Stimulated activated CD4-positive, alpha-beta T cell treated with anti-CD3 and anti-CD28 coated beads, Interleukin-2, amount 100 ng/mL, for 4 hours (primary cell): ENCODE results near the gene TMEM175.
"Not testable (repeated sequence)": the region's sequence is repeated elsewhere in the genome, so short reads cannot be mapped to it uniquely, and the experiment has no call there.

ENCODE experiments used
- DNase-seq: peaks from one replicate; pipeline ENCODE4 v3.0.0-alpha.2; 2020; ENCODE audit warnings: low read depth

The TMEM175 gene

DNA sequence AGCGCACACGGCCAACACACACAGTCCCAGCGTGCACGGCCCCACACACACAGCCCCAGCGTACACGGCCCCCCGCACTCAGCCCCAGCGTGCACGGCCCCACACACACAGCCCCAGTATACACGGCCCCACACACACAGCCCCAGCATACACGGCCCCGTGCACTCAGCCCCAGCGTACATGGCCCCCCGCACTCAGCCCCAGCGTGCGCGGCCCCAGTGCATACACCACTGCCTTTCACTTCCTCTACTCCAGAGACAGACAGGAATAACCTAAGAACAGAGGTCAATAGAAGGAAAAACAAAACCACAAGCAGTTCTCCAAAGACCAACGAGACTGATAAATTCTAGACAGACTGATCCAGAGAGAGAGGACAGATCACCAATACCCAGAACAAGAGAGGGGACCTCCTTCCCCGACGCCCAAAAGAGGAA, 17.2 kb upstream of the TMEM175 start:
- no peak for DNase-seq

DNA sequence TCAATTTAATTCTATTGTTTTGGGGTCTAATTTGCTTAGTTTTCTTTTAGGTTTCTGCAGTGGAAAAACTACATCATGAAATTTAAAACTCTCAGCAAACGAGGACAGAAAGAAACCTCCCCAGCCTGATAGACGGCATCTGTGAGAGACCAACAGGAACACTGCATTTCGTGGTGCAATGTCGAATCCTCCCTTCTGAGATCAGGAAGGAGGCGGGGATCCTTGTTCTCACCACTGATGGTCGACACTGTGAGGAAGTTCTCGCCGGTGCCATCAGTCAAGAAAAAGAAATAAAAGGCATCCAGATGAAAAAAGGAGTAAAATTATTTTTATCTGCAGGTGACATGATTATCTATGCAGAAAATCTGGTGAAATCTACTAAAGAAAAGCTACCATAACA, 16.7 kb upstream of the TMEM175 start:
- DNase-seq, result no peak

DNA sequence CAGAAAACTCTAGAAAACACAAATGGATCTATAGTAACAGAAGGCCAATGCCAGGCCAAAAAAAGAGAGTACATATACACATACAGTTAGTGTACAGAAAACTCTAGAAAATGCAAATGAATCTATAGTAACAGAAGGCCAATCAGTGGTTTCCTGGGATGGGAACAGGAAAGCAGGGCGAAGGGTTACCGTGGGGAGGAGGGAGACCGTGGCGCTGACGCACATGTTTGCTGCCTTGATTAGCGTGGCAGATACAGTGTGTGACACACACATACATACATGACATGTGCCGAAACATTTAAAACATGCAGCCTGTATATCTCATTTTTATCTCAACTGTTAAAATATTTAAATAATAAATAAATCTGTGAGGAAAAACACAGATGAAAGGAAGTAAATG, 14.8 kb upstream of the TMEM175 start:
- no peak for DNase-seq

DNA sequence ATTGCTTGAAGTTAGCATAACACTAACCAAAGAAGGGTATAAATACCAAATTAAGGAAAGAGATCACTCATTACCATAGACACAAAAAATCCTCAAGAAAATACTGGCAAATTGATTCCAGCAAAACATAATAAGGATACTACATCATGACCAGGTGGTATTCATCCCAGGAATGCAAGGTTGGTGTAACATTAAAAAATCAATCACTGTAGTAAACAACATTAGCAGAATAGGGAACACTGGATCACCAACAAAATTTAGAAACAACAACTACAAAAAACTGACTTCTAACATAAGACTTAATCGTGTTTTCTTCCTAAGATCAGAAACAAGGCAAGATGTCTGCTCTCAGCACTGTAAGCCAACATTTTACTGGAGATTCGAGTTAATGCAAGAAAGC, 14.3 kb upstream of the TMEM175 start:
- DNase-seq, result no peak

DNA sequence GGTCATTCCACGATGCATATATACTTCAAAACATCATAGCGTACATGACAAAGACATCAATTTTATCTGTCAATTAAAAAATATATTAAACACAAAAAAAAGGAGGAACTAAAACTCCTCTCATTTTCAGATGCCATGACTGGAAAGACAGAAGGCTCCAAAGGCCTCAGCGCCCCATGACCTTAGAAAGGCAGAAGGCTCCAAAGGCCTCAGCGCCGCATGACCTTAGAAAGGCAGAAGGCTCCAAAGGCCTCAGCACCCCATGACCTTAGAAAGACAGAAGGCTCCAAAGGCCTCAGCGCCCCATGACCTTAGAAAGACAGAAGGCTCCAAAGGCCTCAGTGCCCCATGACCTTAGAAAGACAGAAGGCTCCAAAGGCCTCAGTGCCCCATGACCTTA, 13.7 kb upstream of the TMEM175 start:
- not testable (repeated sequence) for DNase-seq

DNA sequence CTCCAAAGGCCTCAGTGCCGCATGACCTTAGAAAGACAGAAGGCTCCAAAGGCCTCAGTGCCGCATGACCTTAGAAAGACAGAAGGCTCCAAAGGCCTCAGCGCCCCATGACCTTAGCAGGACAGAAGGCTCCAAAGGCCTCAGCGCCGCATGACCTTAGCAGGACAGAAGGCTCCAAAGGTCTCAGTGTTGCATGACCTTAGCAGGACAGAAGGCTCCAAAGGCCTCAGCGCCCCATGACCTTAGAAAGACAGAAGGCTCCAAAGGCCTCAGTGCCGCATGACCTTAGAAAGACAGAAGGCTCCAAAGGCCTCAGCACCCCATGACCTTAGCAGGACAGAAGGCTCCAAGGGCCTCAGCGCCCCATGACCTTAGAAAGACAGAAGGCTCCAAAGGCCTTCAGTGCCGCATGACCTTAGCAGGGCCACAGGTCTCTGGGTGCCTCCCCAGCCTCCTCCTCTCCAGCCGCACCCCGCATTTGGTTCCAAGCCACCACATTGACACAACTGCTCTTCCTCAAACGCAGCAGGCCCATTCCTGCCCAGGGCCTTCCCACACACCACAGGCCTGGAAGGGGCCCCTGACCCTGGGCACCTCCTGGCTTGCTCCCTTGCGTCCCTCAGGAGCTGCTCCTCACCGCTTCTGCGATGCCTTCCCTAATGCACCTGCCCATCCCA, 13.1 kb upstream of the TMEM175 start:
- DNase-seq, result not testable (repeated sequence)

DNA sequence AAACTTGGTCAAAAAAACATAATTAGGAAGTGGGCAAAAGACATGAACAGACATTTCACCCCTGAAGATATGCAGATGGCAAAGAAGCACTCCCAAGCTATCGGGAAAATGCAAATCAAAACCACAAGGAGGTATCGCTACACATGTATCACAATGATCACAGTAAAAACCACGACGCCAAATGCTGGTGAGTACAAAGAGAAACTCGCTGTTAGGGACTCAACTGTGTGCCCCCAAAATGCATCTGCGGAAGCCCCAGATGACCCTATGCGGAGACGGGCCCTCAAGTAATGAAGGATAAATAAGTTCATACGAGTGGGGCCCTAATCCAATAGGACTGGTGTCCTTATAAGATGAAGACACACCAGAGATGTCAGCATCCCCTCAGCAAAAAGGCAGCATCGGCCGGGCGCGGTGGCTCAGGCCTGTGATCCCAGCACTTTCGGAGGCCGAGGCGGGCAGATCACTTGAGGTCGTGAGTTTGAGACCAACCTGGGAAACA, 10.4 kb upstream of the TMEM175 start:
- DNase-seq, result no peak

DNA sequence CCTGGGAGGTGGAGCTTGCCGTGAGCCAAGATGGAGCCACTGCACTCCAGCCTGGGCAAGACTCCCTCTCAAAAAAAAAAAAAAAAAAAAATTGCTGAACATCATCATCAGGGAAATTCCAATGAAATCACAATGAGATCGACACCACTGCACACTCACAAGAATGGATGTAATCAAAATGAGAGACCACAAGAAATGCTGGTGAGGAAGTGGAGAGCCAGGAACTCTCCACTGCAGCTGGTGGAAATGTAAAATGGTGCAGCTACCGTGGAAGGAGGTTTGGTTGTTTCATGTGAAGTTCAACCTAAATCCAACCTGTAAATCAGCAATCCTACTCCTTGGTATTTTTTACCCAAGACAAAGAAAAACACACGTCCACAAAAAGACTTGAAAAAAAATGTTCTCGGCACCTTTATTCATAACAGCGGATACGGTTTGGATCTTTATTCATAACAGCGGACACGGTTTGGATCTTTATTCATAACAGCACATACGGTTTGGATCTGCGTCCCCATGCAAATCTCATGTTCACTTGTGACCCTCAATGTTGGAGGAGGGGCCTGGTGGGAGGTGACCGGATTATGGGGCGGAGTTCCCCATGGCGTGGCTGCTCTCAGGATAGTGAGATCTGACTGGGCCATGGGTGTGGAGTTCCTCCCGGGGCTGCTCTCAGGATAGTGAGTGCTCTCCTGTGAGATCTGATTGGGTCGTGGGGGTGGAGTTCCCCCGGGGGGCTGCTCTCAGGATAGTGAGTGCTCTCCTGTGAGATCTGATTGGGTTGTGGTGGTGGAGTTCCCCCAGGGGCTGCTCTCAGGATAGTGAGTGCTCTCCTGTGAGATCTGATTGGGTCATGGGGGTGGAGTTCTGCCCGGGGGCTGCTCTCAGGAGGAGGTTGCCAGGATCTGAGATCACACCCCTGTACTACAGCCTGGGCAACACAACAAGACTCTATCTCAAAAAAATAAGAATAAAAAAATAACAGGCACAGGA, 7.9 kb upstream of the TMEM175 start:
- no peak for DNase-seq

DNA sequence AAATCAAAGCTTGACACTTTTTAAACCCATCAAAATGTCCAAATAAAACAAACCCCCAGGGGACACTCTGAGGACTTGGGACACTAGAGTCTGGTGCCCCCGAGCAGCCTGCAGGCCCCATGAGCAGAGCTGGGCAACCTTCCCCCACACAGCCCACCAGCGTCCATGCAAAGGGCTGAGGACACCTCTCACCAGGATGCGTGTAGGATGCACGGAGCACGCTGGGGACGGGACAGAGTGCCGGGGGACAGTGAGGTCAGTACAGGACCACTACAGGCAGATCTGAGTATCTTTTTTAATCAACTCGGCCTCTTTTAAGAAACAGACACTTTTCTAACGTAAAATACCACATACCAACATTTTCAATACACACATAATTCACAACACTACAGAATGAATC, 7.1 kb upstream of the TMEM175 start:
- no peak for DNase-seq

DNA sequence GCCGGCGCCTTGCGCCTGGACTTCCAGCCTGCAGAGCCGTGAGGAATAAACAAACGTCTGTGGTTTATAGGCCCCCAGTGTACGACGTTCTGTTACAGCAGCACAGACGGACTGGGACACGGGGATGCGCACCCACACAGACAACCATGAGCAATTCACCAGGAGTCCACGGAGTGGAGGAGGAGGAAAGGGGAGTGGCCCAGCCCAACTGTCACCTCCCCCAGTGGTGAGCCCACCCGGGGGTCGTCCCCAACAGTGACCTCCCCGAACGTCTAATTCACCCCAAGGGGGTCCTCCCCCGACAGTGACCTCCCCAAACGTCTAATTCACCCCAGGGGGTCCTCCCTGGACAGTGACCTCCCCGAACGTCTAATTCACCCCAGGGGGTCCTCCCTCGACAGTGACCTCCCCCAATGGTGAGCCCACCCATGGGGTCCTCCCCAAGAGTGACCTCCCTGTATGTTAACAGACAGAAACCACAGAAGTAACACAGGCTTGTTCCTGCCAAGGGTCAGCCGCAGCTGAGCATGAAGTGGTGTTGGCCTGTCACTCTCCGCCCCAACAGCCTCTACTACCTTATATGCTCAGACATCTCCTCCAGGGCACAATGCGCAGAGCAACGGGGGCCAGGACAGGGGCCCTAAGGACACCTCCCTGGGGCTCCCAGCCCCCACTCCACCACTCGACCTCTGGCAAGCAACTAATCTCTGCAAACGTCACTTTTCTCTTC, 6.3 kb upstream of the TMEM175 start:
- DNase-seq, result no peak

DNA sequence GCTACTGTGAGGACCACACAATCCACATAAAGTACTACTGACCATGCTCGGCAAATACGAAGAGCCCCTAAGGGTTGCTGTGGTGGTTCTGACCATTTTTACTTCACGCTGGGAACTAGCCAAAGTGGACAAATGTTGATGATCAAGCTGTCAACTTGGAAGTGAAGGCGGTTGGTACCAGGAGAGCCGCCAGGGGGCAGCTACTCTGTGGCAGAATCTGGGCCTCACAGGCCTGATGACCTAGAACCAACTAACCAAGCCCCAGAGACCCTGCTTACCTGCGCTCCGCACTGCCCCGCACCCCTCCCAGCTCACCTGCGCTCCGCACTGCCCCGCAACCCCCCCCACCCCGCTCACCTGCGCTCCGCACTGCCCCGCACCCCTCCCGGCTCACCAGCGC, 5.7 kb upstream of the TMEM175 start:
- DNase-seq, result no peak

DNA sequence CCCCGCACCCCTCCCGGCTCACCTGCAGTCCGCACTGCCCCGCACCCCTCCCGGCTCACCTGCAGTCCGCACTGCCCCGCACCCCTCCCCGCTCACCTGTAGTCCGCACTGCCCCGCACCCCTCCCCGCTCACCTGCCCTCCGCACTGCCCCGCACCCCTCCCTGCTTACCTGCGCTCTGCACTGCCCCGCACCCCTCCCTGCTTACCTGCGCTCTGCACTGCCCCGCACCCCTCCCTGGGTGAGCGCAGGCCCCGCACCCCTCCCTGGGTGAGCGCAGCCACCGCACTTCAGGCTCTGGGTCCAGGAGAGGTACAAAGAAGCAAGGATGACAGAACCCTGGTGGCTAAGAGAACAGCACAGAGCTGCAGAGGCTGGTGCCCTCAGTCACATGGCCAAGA, 4.7 kb upstream of the TMEM175 start:
- DNase-seq, result not testable (repeated sequence)

DNA sequence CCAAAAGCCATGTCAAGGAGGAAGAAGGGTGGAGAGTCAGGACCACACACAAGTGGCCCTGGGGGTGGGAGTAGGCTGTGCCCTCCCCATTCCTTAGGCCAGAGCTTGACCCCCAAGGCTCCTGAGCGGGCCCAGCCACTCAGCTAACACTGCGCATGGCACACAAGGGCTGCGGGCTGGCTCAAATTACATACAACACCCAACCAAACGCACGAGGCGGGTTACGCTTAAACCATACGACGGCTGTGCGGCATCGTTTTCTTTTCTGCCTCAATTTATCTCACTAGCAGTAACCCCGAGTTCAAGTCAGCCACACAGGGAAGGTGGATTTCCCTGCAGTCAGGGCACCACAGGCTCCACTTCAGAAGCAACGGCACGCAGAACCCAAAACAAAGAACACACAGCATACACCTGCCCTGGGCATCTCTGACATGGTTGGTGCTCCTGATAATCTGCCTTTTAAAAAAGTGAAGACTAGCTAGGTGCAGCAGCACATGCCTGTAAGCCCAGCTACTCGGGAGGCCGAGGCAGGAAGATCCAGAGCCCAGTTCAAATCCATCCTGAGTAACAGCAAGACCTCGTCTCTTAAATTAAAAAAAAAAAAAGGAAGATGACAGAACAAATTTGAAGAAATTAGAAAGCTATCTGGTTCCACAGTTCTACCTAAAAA, 3.0 kb upstream of the TMEM175 start:
- DNase-seq, result no peak

DNA sequence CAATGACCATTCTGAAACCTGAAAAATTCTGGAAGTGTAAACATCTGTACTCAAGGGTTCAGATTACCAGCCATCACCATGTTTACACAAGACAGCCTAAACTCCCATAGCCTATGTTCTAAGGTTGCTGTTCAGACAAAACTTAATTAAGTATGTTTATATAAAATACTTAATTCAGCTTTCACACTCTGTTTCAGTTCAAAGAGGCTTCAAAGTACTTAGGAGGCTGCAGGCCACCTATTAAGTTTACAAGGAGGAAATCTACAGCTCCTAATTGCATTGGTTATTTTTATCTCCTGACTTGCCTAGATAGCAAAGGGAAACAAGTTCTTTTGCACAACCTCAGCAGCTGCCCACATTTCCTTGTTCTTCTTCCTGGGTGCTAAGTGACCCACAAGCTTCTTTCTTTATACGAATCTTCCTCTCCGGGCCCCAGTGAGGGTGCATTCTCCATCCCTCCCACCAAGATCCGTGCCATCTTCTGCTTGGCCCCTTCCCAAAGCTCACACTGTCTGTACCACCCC, 2.2 kb upstream of the TMEM175 start:
- DNase-seq, result no peak

DNA sequence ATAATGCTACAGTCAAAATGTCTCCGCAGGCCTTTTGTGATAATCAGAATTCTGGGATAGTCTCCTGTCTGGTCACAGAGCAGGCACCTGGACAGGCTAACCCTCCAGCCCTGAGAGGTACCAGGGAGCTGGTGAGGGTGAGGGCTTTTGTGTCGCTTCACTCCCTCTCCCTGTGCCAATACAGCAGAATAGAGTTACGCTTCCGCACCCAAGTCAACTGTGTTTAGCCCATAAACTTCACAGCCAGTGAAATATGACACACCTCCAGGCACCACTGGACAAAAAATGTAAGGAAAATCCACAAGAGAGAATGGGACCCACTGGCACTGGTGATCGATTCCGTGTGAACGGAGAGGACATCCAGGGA, 1.4 kb upstream of the TMEM175 start:
- no peak for DNase-seq

DNA sequence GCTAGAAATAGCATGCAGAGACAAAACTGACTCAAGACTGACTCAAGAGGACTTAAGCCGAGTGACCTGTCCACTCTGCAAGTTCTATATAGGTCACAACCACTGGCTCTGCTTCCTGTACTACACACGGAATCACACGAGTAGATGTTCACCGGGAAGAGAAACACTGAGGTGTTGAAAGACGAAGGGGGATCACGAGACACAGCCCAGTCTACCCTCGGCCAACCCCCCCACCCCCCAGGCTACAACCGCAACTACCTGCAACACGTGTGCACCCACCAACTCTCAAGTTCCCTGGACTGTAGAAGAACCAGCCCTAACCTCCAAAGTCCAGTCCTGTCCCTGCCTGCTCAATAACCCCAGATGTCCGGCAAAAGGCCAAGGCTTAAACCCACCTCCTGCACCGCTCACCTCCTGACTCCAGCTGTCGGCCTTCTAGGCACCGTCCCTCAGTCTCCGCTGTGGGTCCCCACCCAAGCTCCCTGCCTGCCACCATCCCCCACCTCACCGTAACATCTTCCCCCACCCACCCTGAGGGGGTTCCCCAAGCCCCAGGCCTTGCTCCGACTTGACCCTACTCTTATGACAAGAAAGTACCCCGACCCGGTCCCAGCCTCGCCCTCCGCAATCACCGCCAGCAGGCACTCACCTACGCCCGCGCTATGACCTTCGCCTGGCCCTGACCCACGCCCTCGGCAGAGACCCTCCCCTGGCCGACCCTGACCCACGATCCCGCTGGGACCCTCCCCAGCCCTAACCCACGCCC, 883 bp upstream of the TMEM175 start:
- peak; percentile 9 for DNase-seq

DNA sequence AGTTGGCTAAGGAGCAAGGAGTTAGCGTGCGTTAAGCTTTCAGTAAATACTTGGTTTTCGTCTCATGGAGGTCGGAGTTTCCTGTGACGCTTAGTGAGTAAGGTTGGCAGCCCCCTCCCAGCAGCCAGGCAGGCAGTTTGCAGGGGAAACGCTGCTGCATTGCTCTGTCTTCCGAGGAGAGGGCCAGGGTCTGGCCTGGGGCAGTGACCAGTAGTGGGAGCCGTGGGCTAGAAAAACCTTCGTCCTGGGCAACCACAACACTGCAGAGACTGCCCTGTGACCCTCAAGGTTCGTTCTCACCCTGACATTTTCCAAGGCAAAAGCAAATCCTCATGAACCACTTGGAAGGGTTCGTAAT, 432 bp downstream of the TMEM175 start:
- DNase-seq, result no peak

DNA sequence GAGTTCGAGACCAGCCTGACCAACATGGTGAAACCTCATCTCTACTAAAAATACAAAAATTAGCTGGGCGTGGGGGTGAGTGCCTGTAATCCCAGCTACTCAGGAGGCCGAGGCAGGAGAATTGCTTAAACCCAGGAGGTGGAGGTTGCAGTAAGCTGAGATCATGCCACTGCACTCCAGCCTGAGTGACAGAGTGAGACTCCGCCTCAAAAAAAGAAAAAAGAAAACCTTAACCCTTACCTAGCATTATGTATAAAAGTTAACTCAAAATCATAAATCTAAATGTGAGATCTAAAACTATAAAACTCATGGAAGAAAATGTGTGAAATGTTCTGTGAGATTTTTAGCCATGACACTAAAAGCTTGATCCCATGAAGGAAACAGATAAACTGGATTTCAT, 7.2 kb downstream of the TMEM175 start:
- not testable (repeated sequence) for DNase-seq

DNA sequence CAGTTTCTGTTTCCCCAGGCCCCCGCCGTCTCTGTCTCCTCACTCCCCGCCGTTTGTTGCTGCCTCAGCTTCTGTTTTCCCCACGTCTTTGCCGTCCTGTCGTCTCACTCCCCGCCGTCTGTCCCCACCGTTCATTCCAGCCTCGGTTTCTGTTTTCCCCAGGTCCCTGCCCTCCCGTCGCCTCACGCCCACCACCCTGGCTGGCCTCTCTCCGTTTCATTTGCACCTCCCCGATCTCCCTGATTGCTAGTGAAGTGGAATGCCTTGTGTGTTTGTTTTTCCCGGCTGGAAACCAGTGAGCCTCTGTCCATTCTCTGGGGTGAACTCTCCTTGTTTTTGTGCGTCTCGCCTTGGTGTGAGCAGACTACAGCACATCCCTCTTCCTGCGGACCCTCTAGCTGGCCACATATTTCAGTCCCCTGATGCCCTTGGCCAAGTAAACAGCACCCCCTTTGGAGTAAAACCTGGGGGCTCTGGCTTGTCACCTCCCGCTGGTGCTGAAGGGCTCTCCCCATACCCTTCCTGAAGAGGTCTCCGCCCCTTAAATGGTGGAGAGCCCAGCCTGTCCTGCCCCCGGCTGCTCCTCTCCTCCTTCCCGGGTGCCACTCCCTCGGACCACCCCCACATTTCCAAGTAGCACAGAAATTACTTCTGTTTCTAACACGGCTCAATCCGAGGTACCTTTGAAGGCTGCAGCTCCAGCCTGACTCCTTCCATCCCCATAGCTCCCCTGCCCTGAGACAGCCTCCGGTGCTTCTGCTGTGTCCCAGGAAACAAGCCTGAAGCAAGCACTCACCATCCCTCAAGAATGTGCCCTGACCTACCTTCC, 13.2 kb downstream of the TMEM175 start:
- no peak for DNase-seq

DNA sequence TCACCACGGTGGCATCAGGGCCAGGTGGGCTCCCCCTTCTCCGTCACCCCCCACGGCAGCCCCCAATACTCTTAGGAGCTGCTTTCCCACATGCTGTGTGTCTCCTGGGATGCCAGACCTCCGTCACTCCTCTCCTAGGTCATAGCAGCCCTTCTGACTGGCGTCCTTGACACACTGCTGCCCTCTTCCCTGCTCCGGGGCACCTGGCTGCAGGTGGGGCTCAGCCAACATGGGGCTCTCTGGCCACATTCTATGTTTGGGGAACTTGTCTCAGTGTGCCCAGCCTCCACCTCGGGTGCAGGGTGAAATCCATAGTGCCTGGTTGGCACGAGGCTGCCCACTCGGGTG, 13.8 kb downstream of the TMEM175 start:
- DNase-seq, result no peak
